Posterior vena cava (tissue), 2 donors: ENCODE measurements around the gene IFNA1. TPM values are rescaled to one million over a fixed set of nuclear protein-coding genes. Genes with fewer than 3 reads are reported as not detected.
"Not testable (repeated sequence)": the region's sequence is repeated elsewhere in the genome, so short reads cannot be mapped to it uniquely, and the experiment has no call there.

Experiments
- DNase-seq: peaks from one replicate; pipeline ENCODE4 v3.0.0-alpha.2; 2020; ENCODE audit warnings: low spot score
- intact Hi-C, 2 donors: fragments of 100-400 bp; cut with DNase I; formaldehyde crosslinking; loops; one replicate each; pipeline versions ENCODE4 v1.14.1 to v1.14.2; 2022 to 2023
- total RNA-seq, 2 donors: library from RNA; stranded (reverse); fragmentation: NEBNext Ultra II Directional; extraction: Animal tissue kit (Norgen Biotek cat#: 25700); gene quantifications; one replicate each; pipeline ENCODE4 v1.2.1, GENCODE V29; 2021
- donor health status: DM: yes; HTN: yes; CAD: no.
- donor health status: DM: yes; HTN: yes; CAD: no.

Gene IFNA1
- total RNA-seq, 2 donors from 2014 or later, result not detected

DNA sequence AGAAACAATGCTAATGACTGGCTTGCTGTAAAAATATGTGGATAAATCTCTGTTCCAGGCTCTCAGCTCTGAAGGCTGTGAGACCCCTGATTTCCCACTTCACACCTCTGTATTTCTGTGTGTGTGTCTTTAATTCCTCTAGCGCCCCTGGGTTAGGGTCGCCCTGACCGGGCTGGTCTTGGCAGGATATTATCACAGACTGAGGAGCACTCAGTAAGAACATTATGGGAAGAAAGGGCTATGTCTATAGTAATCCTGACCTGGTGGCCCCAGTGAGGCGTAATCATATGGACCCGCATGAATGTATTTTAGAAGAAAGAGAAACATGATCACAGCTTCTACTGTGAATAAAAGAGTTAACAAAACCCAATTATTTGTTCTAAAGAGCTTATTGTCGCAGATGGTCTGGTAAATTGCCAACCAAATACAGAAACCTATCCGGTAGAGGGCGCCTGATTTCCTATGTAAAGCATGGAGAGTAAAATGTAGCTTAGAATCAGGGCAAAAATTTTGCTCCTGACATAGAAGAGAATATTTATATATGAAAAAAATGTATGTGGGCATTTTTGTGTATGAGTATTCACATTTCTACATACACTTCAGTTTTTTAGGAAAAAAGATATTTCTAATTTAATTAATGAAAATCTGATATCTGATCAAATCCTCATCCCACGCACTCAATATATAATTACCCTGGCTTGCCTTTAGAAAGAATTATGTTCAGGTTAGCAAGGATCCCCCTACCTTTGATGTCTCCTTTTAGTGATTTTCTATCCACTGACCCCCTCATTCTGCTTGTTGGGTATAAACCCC lies 5.8 kb upstream of the IFNA1 start:
- no peak for DNase-seq

DNA sequence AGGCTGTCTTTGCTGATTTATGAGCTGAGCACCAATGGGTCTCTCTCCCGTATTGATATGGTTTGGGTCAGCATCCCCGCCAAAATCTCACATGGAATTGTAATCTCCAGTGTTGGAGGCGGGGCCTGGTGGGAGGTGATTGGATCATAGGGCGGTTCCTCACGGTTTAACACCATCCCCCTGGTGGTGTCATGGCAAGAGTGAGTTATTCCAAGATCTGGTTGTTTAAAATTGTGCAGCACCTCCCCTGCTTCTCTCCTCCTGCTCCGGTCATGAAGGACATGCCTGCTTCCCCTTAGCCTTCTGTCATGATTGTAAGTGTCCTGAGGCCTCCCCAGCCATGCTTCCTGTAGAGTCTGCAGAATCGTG lies 5.2 kb upstream of the IFNA1 start:
- DNase-seq, intact Hi-C loops: not testable (repeated sequence)

More for the DNA sequence above, 5.8 kb upstream of the IFNA1 start:
- intact Hi-C loops, result no loop called here

DNA sequence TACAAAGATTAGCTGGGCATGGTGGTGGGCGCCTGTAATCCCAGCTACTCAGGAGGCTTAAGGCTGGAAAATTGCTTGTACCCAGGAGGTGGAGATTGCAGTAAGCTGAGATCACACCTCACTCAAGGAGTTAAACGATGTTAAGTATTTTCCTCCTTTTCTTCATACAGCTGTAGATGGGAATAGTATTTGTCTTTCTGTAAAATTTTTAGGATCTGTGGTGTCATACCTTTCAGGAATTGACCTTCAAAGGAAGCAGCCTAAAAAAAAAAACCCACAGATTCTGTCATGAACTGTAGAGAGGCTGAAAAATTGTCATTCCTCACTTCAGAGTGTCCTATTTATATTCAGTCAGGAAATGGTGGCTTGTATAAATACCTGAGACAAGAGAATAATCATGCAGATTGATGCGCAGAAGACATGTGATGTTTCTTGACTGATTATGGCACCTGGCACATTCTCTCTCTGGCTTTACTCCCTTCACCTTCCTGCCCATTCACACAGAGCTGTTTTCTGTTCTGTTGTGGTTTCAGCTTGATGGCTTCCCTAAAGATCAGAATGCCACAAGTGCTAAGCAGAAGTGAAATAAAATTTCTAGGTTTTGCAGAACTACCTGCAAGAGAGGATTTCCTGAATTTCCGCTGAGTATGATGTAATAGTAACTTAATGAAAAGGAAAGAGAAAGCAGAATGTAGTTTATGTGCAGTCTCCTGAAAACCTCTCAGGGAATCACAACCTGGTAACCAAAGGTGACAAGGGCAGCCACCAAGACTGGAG lies 3.8 kb downstream of the IFNA1 start:
- intact Hi-C loops, result no loop called here
- DNase-seq, result no peak

DNA sequence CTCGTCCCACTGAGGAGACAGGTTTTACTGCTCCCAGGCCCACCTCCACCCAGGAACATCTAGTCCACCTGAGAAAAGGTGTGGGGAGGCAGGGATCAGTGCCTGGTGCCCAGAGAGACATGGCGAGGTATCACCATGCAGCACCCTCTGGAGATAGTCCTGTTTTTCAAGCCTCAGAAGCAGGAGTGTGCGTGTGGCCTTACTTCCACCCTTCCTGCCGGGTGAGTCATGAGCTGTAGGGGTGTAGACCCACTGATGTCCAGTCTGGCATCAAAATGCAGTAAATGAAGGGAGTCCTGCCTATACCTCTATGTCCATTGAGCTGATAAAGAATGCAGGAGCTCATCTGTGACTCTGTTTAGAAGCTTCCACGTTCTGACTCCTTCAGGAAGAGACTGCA lies 9.1 kb downstream of the IFNA1 start:
- DNase-seq, intact Hi-C loops: not testable (repeated sequence)

DNA sequence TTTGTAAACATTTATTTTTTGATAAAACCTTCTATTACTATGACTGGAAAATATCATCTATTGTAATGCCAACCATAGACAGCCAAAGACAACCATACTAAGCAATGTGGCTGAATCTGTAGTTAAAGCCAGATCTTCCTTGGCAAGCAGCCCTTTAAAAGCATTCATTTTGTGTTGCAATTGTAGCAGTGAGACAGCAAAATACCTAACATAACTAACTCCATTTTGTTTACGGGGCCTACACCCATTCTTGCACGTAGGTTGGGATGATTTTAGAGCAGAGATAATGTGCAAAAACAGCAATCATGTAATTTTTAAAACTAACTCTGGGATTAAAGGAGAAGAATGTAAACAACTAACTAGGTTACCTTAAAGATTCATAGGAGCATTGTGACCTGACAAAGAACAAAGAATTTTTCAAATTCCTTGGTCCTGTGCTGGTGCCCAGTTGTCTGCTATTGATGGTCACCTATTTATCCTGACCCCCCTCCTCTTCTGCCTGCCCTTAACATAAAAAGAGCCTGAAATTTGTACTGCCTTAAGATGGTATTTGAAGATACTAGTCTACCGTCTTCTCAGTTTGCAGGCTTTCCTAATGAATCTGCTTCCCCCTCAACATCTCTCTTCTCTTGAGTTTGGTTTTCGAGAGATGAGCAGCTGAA lies 10.6 kb downstream of the IFNA1 start:
- intact Hi-C loops, result no loop called here
- no peak for DNase-seq

DNA sequence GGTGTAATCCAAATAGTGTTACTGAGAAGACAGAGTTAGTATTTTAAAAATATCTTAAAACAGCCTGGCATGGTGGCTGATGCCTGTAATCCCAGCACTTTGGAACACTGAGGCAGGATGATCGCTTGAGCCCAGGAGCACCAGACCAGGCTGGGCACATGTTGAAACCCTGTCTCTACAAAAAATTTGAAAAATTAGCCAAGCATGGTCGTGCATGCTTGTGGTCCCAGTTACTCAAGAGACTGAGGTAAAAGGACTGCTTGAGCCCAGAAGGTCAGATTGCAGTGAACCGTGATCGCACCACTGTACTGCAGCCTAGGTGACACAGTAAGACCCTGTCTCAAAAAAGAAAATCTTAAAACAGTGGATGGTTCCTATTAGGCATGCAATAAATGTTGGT lies 12.4 kb downstream of the IFNA1 start:
- intact Hi-C loops, result no loop called here
- DNase-seq, result no peak

DNA sequence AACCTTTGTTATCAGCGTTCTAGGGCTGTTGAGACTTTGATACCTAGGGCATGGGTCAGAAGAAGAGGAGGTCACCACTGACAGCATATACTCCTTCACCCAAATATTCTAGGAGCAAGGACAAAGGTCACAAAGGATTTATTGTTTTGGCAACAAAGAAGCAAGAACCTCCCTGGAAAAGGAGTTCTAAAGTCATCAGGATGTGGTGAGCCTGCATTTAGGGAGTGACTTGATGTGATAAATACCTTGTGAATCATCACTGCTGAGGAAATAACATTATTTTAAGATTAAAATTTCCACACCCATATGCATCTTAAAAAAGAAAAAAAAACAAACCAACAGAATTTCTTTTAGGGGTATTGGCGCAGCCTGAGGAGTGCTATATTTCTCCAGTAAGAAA lies 13.9 kb downstream of the IFNA1 start:
- intact Hi-C loops, result no loop called here
- DNase-seq, result no peak

DNA sequence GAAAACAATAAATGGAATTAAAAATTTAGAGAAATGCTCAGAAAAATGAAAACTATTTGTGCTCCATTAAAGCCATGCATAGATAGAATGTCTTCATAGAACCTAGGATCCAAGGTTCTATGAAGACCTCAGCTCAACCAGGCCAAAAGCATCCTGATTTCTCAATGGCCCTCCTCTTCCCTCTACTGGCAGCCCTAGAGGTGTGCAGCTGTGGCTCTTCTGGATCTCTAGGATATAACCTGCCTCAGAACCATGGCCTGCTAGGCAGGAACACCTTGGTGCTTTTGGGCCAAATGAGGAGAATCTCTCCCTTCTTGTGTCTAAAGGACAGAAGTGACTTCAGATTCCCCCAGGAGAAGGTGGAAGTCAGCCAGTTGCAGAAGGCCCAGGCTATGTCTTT lies 15.1 kb downstream of the IFNA1 start:
- intact Hi-C loops, result no loop called here
- no peak for DNase-seq

DNA sequence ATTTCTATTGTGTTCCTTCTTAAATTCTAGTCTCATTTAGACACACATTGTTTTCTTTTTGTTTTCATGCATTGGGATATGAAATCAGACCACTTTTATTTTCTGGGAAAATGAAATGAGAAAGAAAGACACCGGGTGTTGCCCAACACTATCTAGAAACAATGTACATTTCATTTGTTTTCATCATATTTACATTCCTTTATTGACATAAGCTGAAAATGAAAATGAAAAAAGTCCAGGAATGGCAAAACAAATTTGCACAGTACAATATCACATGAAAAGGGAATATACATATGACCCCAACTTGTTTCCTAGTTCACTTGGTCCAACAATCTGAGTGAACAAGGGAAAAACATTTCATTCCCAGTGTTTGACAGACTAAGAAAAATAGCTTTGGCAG lies 21.1 kb downstream of the IFNA1 start:
- DNase-seq, result no peak
- intact Hi-C loops, result no loop called here

DNA sequence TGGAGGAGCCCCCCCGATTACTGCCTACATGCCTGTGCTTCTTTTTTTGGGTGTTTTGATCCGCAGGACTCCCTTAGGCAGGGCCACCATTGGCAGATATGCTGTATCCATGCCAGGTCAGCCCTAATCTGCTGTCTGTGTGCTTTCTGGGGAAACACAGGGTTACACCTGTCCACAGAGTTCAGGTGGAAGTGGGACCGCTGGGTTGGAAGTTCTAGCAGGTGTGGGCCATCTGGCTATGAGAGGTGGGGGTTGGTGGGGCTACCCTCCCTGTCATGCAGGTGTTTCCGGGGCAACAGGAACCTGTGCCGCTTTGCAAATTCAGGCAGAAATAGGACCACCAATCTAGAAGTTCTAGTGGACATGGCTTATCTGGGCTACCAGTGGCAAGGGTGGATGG lies 24.9 kb downstream of the IFNA1 start:
- no peak for DNase-seq
- intact Hi-C loops, result no loop called here

DNA sequence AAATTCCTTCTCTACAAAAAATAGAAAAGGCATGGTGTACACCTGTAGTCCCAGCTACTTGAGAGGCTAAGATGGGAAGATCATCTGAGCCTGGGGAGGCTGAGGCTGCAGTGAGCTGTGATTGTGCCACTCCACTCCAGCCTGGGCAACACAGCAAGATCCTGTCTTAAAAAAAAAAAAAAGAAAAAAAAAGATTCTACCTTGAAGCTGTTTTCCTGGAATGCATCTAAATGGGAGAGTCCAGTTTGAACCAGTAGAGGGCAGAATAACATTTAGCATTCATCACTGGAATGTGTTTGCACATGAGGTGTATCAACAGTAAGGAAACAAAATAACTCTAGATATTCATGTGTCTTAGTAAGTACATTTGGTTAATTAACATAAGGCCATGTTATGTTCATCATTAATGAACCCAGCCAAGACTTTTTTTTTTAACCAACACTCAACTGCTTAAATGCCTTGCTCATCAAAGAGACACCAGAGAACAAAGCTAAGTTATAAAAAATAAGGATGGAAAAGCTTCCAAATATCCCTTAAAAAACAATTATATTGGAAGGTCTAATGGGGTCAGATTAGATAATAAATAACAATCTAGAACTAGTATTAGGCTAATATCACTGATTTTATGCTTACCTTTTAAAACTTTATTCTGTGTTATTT lies 25.8 kb downstream of the IFNA1 start:
- DNase-seq, result no peak
- intact Hi-C loops, result no loop called here

DNA sequence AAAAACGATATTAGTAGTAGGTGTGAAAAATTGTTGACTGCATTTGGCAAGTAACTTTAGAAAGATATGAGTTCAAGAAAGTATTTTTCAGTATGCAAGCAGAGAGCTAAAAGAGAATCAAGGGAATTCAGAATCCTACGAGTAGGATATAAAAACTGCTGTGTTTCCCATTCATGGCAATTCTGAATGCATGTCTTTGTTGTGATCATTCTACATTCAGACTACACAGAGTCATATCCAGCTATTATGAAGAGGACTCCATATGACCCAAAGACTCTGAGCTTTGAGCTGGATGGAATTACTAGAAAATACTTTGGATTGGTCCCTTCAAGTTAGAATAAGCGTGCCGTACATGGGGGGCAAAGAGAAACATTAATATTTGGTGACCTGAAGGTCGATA lies 29.9 kb downstream of the IFNA1 start:
- no peak for DNase-seq
- intact Hi-C loops, result no loop called here

DNA sequence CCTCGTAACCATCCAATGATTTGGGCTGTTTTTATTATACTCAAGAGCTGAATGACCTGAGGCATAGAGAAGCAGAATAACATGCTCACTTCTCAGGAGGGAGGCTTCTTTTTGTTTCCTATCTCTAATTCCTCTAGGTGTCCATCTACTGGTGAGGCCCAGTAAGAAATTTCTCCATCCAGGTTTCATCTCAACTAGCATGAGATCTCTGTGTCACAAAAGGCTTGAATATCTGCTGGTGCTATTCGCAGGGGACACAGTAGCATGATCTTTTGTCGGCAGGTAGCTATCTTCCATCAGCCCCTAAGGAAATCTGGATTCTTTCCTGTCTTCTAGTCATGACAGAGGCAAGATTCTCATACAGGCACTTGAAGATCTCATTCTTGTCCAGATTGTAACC lies 33.0 kb downstream of the IFNA1 start:
- intact Hi-C loops, result no loop called here

DNA sequence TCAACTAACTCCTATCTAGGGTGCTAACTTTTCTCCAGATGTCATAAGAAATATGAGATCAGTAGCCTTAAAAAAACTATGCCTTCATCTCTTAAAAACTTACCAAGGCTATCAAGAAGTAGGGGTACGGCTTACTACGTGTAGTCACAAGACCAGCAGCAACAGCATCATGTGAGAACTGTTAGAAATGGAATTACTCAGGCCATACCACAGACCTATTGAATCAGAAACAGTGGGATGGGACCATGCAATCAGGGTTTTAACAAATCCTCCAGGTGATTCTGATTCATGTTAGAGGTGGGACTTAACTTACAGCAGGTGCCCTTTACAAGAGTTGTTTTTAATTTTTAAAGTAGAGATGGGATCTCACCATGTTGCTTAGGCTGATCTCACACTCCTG lies 37.2 kb downstream of the IFNA1 start:
- intact Hi-C loops, result no loop called here
- no peak for DNase-seq

More for the DNA sequence above, 33.0 kb downstream of the IFNA1 start:
- DNase-seq, result no peak

DNA sequence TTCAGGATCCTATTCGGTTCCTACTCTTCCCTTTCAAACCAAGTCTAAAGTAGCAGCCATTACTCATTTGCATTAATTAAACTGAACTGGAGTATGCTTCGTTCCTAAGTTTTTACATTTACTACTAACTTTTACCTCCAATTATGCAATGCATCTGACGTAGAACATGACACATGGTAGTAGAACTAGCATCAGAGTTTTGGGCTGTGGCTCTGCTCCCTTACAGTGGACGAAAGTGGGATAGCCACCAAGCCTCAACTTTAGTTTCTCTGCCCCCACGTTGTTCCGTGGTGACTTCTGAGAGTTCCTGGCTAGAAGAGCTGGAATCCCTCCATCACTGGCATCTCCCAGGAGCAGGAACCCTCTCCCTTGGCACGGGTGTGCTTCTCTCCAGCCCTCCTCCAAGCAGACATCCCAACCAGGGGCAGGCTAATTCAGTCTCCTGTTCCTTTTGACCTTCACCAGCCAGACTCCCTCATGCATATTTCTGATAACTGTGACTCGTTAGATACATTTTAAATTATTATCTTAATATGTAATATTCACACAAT lies 39.0 kb downstream of the IFNA1 start:
- intact Hi-C loops, result no loop called here
- DNase-seq, result no peak

DNA sequence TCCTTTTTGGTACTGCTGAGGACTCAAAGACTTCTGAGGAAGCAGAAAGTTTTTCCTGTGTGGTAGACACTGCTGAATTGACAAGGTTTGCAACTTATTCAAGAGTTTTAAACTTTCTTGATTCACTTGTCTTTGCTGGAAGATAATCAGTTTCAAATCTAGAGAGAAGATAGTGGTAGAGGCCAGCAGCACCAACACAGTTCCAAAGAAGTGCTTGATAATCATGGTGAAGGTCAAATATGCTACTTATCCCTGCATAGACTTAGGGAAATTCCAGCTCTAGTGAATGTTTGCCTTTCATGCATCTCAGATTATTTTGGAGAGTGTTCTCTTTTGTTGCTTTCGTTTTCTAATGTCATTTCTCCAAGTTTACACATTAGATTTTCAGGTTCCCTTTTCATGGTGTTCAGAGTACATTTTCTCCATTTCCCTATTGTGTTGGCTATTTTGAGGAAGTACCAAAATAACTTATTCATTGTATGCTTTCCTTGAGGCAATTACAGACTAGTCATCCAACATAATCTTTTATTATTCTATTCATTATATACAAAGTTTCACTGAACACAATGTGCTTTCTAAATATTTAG lies 41.3 kb downstream of the IFNA1 start:
- intact Hi-C loops, result no loop called here
- no peak for DNase-seq

DNA sequence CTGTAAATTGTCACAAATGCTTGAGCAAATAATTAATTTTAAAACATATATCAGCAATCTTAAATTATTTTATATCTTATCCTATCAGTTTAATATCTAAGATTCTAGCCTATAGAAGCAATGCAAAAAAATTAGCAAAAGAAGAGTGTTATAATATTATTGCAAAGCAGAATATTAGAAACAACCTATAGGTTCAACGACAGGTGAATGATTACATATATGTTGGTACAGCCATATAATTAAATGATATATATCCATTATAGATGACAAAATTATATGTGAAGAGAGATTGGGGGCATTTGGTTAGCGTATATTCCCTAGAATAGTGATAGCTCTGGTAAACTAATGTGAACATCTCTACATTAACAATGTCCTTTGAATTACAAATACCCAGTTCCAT lies 42.0 kb downstream of the IFNA1 start, which contains the start of gene IFNE:
IFNE (minus strand) TSS at position 101 of the 400 bp plus-strand sequence. CDS start 619 bp downstream, outside the sequence.
- DNase-seq, result no peak
- intact Hi-C loops, result no loop called here
